Measurements from ENCODE around the gene CDKN2A.

Gene CDKN2A

DNA sequence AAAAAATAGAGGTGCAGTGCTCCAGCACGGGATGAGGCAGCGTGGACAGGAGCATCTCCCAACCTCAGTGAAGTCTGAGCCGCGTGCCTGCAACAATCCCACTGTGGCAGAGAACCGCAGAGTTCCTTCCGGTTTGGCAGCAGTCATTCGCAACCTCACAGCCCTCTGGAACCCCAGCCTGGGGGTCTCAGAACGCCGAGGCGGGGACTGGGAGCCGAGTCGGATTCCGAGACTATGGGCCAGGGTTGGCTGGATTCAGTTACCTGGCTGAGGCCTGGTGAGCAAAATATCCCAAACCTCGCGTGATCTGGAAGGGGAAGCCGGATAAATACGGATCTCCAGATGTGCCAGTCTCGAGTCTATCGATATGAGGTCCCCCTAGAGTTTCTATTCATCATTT lies 27.0 kb downstream of the CDKN2A start:
- Histone ChIP-seq H3K36me3 (ENCODE audit: control insufficient read depth, low read length) (no peaks in the 10 kb centered on the region), H3K4me2 (ENCODE audit: low read length) (no peak overlapping the region), H3K4me3 (ENCODE audit: low read length) (no peak overlapping the region), H3K27ac (ENCODE audit: low read depth, low read length) (no peak overlapping the region), H3K27me3 (ENCODE audit: control insufficient read depth, low read length) (no peaks in the 10 kb centered on the region), H3K9me2 (replicated peaks; ENCODE audit: control insufficient read depth, low read length) (no peaks in the 10 kb centered on the region), H4K20me1 (ENCODE audit: control insufficient read depth, insufficient read depth, low read depth, low read length) (no peaks in the 10 kb centered on the region), H3K9me3 (ENCODE audit: control insufficient read depth, insufficient read depth, low read length) (no peaks in the 10 kb centered on the region), H3F3A (ENCODE audit: control insufficient read depth, insufficient read depth) (no peaks in the 10 kb centered on the region), H3K4me1 (ENCODE audit: control insufficient read depth, low read length) (no peaks in the 10 kb centered on the region), H3K79me2 (ENCODE audit: control insufficient read depth, low read length) (no peaks in the 10 kb centered on the region)
- TF ChIP-seq, protein P1, sequence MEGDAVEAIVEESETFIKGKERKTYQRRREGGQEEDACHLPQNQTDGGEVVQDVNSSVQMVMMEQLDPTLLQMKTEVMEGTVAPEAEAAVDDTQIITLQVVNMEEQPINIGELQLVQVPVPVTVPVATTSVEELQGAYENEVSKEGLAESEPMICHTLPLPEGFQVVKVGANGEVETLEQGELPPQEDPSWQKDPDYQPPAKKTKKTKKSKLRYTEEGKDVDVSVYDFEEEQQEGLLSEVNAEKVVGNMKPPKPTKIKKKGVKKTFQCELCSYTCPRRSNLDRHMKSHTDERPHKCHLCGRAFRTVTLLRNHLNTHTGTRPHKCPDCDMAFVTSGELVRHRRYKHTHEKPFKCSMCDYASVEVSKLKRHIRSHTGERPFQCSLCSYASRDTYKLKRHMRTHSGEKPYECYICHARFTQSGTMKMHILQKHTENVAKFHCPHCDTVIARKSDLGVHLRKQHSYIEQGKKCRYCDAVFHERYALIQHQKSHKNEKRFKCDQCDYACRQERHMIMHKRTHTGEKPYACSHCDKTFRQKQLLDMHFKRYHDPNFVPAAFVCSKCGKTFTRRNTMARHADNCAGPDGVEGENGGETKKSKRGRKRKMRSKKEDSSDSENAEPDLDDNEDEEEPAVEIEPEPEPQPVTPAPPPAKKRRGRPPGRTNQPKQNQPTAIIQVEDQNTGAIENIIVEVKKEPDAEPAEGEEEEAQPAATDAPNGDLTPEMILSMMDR (IDR thresholded peaks at IDR 0.05; ENCODE audit: low read depth, low read length, poor library complexity, severe bottlenecking), result no peak
- TF ChIP-seq EZH2phosphoT487 (IDR thresholded peaks at IDR 0.05; ENCODE audit: borderline replicate concordance, low read length), result no peak

GRCh38 chr9:21966140-21966851 lies 27.9 kb downstream of the CDKN2A start:
- Histone ChIP-seq H3K4me3 (ENCODE audit: low read length) (no peak overlapping the region), H3K36me3 (ENCODE audit: control insufficient read depth, low read length) (no peaks in the 10 kb centered on the region), H3F3A (ENCODE audit: control insufficient read depth, insufficient read depth) (no peaks in the 10 kb centered on the region), H4K20me1 (ENCODE audit: control insufficient read depth, insufficient read depth, low read depth, low read length) (no peaks in the 10 kb centered on the region), H3K9me3 (ENCODE audit: control insufficient read depth, insufficient read depth, low read length) (no peaks in the 10 kb centered on the region), H3K4me2 (ENCODE audit: low read length) (no peak overlapping the region), H3K27me3 (ENCODE audit: control insufficient read depth, low read length) (no peaks in the 10 kb centered on the region), H3K79me2 (ENCODE audit: control insufficient read depth, low read length) (no peaks in the 10 kb centered on the region), H3K27ac (ENCODE audit: low read depth, low read length) (no peak overlapping the region), H3K9me2 (replicated peaks; ENCODE audit: control insufficient read depth, low read length) (no peaks in the 10 kb centered on the region), H3K4me1 (ENCODE audit: control insufficient read depth, low read length) (no peaks in the 10 kb centered on the region)
- no peak for TF ChIP-seq EZH2phosphoT487 (IDR thresholded peaks at IDR 0.05; ENCODE audit: borderline replicate concordance, low read length)
- TF ChIP-seq, protein P1 (IDR thresholded peaks at IDR 0.05; ENCODE audit: low read depth, low read length, poor library complexity, severe bottlenecking), result no peak

DNA sequence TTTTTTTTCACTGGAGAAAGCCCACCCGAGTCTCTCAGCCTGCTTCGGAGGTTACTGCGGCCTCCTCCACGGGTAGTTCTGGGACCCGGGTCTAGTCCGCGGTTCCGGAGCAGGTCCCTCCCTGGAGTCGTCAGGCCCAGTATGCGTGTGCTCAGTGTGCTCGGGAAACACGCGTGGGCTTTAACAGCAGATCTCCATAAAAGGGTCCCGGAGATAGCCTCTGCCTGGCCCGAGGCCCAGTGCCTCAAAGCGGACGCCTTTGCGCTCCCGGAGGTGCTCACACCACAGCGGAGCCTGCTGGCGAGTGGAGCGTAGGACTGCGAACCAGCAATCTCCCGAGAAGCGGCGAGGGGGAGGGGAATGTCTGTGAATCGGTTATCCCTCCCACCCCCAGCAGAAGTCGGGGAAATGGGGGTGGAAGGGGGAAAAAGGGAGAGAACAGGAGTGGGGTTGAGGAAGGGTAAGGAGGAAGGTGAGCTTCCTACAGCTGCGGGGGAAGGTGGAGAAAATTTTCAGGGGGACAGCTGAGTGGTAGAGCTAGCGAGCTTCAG lies 28.7 kb downstream of the CDKN2A start:
- Histone ChIP-seq H3K4me3 (ENCODE audit: low read length) (no peak overlapping the region), H3K4me1 (ENCODE audit: control insufficient read depth, low read length) (no peaks in the 10 kb centered on the region), H3F3A (ENCODE audit: control insufficient read depth, insufficient read depth) (no peaks in the 10 kb centered on the region), H3K27me3 (ENCODE audit: control insufficient read depth, low read length) (no peaks in the 10 kb centered on the region), H3K36me3 (ENCODE audit: control insufficient read depth, low read length) (no peaks in the 10 kb centered on the region), H3K4me2 (ENCODE audit: low read length) (no peak overlapping the region), H3K9me3 (ENCODE audit: control insufficient read depth, insufficient read depth, low read length) (no peaks in the 10 kb centered on the region), H3K27ac (ENCODE audit: low read depth, low read length) (no peak overlapping the region), H4K20me1 (ENCODE audit: control insufficient read depth, insufficient read depth, low read depth, low read length) (no peaks in the 10 kb centered on the region), H3K9me2 (replicated peaks; ENCODE audit: control insufficient read depth, low read length) (no peaks in the 10 kb centered on the region), H3K79me2 (ENCODE audit: control insufficient read depth, low read length) (no peaks in the 10 kb centered on the region)
- TF ChIP-seq, protein P1 (IDR thresholded peaks at IDR 0.05; ENCODE audit: low read depth, low read length, poor library complexity, severe bottlenecking), result no peak
- no peak for TF ChIP-seq EZH2phosphoT487 (IDR thresholded peaks at IDR 0.05; ENCODE audit: borderline replicate concordance, low read length)

Measured in DOHH2 (cell line).